Ishikawa (cell line): Measurements from ENCODE around the gene DDI2.

Experiments
- CEBPB ChIP-seq: IDR thresholded peaks from 2 replicates; pipeline ENCODE4 v1.6.1; 2012
- CREB1 ChIP-seq: IDR thresholded peaks from 2 replicates; pipeline ENCODE4 v1.6.1; 2012; ENCODE audit warnings: low read depth
- EGR1 ChIP-seq: IDR thresholded peaks from 2 replicates; pipeline ENCODE4 v1.6.1; 2012
- EP300 ChIP-seq: IDR thresholded peaks from 2 replicates; pipeline ENCODE4 v1.6.1; 2012; ENCODE audit warnings: borderline replicate concordance
- FOXM1 ChIP-seq: IDR thresholded peaks from 2 replicates; pipeline ENCODE4 v1.6.1; 2012; ENCODE audit warnings: low read depth, borderline replicate concordance
- MAX ChIP-seq: IDR thresholded peaks from 2 replicates; pipeline ENCODE4 v1.6.1; 2012
- NFIC ChIP-seq: IDR thresholded peaks from 2 replicates; pipeline ENCODE4 v1.6.1; 2012
- RAD21 ChIP-seq: IDR thresholded peaks from 2 replicates; pipeline ENCODE4 v1.6.1; 2012; ENCODE audit warnings: low read depth
- REST ChIP-seq: IDR thresholded peaks from 2 replicates; pipeline ENCODE4 v1.6.1; 2012; ENCODE audit warnings: low read depth, mild to moderate bottlenecking
- TAF1 ChIP-seq: IDR thresholded peaks from 2 replicates; pipeline ENCODE4 v1.6.1; 2012; ENCODE audit warnings: low read depth, mild to moderate bottlenecking
- TCF12 ChIP-seq: IDR thresholded peaks from 2 replicates; pipeline ENCODE4 v1.6.1; 2012; ENCODE audit warnings: low read depth
- TEAD4 ChIP-seq: IDR thresholded peaks from 2 replicates; pipeline ENCODE4 v1.6.1; 2012
- USF1 ChIP-seq: IDR thresholded peaks from 2 replicates; pipeline ENCODE4 v1.6.1; 2012
- YY1 ChIP-seq: IDR thresholded peaks from 2 replicates; pipeline ENCODE4 v1.6.1; 2012; ENCODE audit warnings: low read depth
- ZBTB7A ChIP-seq: IDR thresholded peaks from 2 replicates; pipeline ENCODE4 v1.6.1; 2012; ENCODE audit warnings: low read depth

The DDI2 gene

GRCh38 chr1:15685820-15686219 lies 68.6 kb downstream of the DDI2 start:
- TF ChIP-seq EP300 (no peak), USF1 (no peak), CEBPB (no peak), CREB1 (no peak), TAF1 (no peak), TCF12 (no peak), NFIC (no peak), REST (no peak), MAX (no peak), ZBTB7A (no peak), YY1 (no peak), EGR1 (no peak)

GRCh38 chr1:15687446-15687845 lies 70.2 kb downstream of the DDI2 start:
- no peak for TF ChIP-seq EGR1
- no peak for TF ChIP-seq YY1
- no peak for TF ChIP-seq CREB1
- no peak for TF ChIP-seq TEAD4
- no peak for TF ChIP-seq MAX
- no peak for TF ChIP-seq RAD21

- TF ChIP-seq REST (no peak), TAF1 (no peak), FOXM1 (no peak), CREB1 (no peak), USF1 (no peak), EGR1 (no peak), YY1 (no peak), TEAD4 (no peak), CEBPB (no peak), RAD21 (no peak), MAX (no peak), EP300 (no peak), ZBTB7A (no peak), TCF12 (no peak), NFIC (no peak)
Observed at GRCh38 chr1:15690317-15690716, 73.1 kb downstream of the DDI2 start.

GRCh38 chr1:15691434-15692032 lies 74.3 kb downstream of the DDI2 start:
- TF ChIP-seq TAF1: no peak

GRCh38 chr1:15692121-15692682 lies 74.9 kb downstream of the DDI2 start:
- no peak for TF ChIP-seq USF1
- no peak for TF ChIP-seq TAF1
- no peak for TF ChIP-seq ZBTB7A
- no peak for TF ChIP-seq TEAD4
- no peak for TF ChIP-seq FOXM1
- TF ChIP-seq CREB1: no peak
- no peak for TF ChIP-seq EGR1
- TF ChIP-seq EP300: no peak
- no peak for TF ChIP-seq MAX
- no peak for TF ChIP-seq NFIC
- no peak for TF ChIP-seq YY1
- TF ChIP-seq REST: no peak
- TF ChIP-seq RAD21: no peak
- no peak for TF ChIP-seq TCF12
- no peak for TF ChIP-seq CEBPB
